GM19372 (cell line): Measurements from ENCODE around the gene ARHGAP31.
"Not testable (repeated sequence)": the region's sequence is repeated elsewhere in the genome, so short reads cannot be mapped to it uniquely, and the experiment has no call there.

ENCODE experiments used
- ATAC-seq: cut with Tn5 transposase; IDR thresholded peaks from one replicate; pipeline ENCODE4 v1.9.1; 2021; ENCODE audit warnings: mild to moderate bottlenecking, low read depth, moderate library complexity; ENCODE audit not compliant: unreplicated experiment

ARHGAP31 gene

DNA sequence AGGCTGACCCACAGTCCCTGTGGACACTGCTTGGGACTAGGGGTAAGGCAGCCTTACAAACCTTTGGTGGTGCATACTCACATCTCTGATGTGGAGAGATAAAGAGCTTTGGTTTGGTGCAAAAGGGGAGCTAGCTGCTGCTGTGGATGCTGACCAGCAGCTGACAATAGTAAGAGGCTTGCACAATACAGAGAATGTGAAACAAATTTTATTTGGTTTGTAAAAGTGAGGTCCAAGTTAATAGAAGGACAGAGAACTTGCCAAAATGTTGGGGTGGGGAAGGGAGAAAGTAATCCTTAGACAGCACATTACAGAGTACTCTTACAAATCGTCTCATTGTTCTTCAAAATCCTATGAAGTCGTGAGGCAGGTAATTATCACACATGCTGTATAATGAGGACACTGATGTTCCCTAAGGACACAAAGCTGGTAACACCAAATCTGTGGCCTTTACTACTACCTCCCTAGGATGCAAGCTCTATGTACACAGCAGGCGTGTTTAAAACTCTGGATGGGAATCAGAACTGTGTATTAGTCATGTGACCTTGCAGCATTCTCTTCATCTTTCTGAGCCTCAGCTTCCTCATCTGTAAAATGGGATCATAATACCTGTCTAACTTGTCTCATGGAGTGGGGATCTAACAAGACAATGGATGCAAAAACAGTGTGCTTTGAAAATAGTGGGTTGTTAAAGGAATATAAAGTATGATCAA is 21.6 kb downstream of the ARHGAP31 start:
- ATAC-seq = no peak

DNA sequence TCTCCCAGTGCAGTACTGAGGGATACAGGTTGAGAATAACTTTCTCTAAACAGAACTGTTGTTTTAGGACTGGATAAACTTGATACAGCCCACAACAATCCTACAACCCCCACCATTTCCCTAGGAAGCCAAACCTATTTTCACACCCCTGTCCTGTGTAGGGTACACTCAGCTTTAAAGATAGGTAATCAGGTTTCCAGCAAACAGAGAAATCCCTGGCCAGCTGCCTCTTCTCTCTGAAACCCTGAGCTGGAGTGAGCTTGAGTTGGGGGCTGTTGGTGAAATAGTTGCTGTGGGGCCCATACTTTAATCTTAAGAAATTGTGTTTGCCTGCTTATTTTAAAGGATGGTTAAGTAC is 22.1 kb downstream of the ARHGAP31 start:
- no peak for ATAC-seq

DNA sequence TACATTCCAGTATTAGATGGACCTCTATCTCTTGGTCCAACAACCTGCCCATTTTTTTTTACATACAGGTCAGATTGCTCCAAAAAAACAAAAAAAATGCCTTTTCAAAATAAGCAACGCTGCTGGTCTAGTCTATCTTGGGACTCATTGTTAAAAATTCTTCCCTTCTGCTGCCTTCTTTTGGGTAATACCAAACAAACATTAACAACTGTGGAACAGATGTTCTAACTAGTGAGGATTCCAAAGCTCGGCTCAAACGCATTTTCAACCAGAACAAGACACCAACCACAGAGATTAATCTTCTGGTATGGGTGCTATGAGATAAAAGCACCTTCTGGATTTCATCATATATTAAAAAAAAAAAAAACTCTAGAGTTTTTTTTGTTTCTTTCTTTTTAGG is 24.7 kb downstream of the ARHGAP31 start:
- no peak for ATAC-seq

DNA sequence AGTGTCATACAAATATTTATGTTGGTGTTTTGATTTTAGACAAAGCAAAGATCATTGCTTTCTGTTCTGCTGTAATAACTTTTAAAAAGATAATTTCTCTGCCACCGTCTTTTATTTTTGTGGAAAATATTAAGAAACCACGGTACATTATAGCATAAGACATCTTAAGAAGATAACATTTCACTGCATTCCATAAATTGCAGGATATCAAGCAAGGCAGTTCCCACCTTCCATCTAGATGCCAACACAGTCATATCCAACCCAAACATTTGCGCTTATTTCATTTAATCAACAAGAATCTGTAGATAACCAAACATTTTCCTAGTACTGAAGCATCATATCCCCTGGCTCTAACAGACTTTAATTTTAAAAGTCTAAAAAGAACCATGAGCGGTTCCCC is 25.1 kb downstream of the ARHGAP31 start:
- no peak for ATAC-seq

DNA sequence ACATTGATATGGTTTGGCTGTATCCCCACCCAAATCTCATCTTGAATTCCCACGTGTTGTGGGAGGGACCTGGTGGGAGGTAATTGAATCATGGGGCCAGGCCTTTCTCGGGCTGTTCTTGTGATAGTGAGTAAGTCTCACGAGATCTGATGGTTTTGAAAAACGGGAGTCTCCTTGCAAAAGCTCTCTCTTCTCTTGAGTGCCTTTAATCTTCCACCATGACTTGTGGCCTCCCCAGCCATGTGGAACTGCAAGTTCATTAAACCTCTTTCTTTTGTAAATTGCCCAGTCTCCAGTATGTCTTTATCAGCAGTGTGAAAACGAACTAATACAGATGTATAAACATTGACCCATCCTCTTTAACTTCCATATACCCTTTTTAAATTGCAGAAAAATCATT is 26.6 kb downstream of the ARHGAP31 start:
- ATAC-seq = not testable (repeated sequence)

DNA sequence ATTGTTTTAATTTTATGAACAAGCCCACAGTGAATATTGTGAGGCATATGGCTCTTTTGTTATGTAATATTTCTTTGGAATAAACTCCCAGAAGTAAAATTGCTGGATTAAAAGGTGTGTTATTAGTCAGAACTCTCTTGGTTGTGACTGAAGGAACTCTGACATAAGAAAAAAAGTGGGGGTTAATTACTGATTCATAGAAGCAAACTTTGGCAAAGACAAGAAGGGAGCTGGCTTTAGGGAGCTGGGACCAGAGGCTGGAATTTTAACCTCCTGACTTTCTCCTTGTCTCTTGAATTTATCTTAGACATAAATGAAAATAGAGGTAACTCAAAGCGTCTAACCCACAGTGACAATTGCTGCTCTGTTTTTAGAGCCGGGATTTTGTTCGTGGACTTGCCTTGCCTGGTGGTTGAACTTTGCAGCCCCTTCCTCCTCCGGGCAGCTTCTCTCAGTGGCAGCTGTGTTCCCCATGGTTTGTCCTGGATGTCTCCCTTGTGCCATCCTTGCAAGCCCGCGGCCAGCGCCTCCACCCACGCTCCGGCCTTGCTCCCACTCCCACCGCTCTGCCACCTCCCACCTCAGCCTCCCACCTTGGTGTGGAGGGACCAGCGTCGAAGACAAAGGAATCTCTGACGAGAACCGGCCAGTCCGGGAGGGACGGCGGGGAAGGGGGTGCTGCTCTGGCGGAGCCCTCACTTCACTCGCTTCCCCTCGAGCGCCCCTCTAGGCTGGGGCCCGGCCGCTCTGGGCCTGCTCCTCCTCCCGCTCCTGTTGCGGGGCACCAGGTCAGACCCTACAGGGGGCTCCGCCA is 28.0 kb downstream of the ARHGAP31 start:
- ATAC-seq = peak; percentile 26

DNA sequence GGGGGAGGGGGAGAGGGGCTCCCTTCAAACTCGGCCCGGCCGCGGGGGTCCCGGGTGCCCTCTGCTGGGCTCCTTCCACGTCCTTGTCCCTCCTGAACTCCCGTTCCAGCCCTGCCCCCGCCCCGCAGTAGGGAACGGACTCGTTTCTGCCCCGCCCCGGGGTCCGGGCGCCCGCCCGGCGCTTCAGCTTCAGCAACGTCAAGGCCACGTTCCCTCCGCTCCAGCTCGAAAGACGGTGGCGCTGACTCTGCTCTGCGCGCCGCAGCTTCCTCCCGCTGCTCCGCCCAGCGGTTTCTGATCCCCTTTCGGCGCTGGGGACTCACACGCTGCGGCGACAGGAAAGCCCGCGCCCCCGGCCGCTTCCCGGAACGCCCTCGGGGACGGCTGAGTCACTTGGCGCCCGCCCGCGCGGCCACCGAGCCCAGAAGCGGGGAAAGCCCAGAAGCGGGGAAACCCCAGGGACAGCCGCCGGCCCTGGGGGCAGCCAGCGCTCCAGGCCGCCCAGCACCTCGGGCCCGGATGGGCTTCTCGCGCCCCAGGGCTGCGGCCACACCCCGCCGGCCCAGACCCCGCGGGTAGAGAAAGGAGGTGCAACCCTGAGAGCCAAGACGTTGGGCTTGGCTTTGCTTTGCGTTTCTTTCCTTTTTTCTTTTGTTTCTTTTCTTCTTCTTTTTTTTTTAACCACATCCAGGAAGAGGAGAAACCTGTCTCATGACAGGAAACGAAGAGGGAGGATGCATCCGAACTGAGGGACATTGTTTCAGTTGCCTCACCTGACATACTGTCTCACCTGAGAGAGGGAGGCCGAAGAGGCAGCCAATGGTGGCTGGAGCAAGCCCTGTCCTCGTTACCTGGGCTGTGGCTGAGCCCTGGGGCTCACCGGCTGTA is 28.9 kb downstream of the ARHGAP31 start:
- ATAC-seq = peak; percentile 85

DNA sequence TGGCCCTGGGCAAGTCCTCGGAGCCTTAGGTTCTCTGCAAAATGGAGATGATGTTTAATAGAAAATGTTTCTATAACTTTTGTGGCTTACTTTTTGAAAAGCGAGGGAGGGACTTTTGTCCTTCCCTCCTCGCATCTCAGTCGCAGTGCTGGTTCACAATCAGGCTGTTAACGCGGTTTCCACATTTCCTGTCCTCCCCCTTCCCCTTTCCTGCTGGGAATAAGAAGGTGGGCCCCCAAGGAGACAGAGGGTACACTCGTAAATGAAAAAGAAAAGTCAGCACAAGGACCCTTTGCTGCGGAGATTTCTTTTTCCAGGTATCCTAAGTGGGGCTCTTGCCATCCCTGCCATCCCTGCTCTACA is 29.5 kb downstream of the ARHGAP31 start:
- ATAC-seq = no peak

DNA sequence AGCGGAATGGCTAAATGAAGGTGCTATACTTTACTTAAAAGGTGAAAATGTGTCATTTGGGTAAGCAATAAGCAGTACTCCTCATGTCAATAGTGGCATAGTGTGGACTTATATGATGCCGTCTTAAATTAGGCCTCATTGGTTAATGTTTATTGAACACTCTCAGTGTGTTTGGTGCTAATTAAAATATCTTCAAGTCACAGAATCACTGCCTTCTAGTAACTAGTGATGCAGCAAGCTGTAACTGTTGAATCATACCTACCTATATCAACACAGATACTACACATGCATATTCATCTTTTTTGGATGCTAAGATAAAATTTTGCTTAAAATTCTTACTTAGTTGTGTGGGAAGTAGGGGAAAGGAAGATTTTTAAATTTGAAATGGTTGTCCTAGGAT is 30.7 kb downstream of the ARHGAP31 start:
- ATAC-seq = no peak

DNA sequence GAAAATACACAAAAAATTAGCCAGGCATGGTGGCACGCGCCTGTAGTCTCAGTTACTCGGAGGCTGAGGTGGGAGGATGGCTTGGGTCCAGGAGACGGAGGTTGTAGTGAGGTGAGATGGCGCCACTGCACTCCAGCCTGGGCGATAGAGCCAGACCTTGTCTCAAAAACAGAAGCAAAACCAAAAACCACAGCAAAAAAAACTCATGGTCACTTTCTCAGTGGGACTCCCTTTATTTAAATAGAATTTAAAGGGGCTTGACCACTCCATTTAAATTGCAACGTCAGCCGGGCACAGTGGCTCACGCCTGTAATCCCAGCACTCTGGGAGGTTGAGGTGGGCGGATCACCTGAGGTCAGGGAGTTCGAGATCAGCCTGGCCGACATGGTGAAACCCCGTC is 32.8 kb downstream of the ARHGAP31 start:
- ATAC-seq = no peak

DNA sequence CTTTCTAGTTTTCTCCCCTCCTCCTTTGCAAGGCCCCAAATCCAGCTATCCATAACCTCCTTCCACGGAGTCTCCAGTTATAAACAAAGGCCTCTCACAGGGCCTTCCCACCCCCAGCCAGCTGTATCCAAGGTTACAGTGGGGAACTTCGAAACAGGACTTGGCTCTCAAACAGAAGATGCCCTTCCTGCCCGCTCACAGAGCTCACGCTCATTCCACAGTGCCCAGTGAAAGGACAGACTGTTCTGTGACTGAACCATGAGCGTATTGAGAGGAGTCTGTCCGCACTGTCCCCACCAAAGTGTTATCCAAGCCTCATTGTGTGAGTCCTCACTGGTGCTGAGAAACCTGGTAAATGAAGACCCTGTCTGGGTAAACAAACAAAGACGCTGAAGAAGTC is 35.4 kb downstream of the ARHGAP31 start:
- no peak for ATAC-seq

DNA sequence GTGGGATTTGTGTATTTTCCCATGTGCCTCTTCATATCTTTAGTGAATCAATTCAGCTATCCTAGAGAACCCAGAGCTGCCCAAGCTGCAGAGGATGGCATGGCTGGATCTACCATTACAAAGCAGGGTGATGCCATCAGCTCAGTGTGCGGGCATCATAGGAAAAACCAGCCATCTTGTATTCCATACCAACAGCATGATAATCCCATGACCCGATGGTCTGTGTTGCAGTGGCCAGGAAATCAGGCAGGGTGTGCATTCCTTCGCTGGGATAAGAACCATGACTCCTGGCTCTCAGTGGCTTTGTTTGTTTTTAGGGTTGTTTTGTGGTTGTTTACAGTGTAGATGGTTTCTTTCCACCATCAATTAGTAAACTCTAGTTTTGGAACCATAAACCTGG is 36.0 kb downstream of the ARHGAP31 start:
- ATAC-seq = no peak

DNA sequence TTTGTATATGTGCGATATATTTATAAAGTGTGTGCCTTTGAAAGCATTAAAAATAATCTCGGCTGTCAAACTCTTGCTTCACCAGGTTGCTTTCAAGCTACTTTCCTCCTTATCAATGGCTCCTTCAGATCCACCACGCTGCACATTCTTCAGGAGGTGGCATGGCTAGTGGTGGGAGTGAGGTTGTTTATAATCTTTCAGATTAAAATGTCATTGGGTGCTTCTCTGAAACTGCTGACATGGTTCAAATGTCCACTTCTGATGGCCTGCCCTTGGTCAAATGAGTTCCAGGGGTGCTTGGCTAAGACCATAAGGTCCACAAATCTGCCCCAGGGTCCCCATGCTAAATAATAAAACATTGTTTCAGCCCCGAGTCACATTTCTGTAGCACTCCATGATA is 36.7 kb downstream of the ARHGAP31 start:
- ATAC-seq = no peak

DNA sequence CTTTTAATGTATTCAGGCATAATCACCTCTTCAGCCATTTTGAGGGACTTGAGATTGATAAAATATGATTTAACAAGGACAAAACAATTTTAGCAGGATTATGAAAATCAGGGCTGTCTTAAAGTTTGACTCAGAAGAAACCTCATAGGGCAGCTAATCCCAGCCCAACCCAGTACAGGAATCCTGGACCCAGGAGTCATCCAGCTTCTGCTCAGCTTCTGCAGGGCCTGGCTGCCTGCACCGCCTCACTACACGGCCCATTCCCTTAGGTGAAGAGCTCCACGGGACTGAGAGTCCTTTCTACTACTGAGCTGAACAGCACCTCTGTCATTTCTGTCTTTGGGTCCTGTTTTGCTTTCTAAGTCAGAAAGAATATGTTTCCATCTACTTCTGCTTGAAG is 37.5 kb downstream of the ARHGAP31 start:
- ATAC-seq = no peak

DNA sequence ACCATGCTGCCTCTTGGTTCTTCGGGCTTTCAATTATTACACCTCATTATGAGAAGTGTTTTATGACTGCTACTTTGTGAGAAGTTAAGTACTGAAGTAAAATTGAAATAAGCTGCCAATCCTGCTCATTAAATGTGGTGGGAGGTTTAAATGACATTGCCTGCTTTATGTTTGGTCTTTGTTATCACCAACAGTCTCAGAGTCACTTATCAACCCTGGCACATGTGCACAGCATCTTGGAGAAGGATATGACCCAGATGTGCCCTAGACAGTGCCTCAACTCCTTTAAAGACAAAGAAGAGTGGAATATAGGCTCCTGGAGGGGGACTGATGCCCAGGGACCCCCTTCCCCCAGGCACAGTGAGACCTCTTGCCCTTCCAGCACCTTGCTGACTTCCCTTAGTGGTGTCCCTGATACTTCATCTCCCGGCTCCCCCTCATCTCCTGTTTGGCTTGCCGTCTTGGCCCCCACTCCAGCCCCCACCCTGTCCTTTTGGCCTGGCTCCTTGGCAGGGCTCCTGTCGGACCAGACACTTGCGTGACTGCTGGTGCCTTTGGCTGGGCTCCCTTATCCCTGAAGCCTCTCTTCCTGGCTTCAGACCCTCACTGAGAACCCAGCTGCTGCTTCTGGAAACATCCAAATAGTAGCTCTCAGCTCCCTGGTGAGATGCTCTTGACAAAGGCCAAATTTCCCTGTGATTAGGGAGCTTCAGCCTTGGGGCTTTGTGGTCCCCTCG is 39.8 kb downstream of the ARHGAP31 start:
- ATAC-seq = no peak

DNA sequence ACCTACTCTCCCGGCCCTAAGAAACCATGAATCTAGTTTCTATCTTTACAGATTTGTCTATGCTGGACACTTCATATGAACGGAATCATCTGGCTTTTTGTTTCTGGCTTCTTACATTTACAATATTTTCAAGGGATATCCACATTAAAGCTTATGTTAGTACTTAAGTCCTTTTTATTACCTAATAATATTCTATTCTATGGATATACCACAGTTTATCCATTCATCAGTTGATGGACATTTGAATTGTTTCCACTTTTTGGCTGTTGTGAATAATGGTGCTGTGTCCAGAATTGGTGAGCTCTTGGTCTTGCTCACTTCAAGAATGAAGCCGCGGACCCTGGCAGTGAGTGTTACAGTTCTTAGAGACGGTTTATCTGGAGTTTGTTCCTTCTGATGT is 42.6 kb downstream of the ARHGAP31 start:
- ATAC-seq = no peak

DNA sequence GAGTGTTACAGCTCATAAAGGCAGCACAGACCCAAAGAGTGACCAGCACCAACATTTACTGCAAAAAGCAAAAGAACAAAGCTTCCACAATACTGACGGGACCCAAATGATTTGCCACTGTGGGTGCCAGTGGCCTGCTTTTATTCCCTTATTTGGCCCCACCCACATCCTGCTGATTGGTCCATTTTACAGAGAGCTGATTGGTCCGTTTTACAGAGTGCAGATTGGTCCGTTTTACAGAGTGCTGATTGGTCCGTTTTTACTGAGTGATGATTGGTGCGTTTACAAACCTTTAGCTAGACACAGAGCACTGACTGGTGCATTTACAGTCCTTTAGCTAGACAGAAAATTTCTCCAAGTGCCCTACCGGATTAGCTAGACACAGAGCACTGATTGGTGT is 43.2 kb downstream of the ARHGAP31 start:
- ATAC-seq = not testable (repeated sequence)

DNA sequence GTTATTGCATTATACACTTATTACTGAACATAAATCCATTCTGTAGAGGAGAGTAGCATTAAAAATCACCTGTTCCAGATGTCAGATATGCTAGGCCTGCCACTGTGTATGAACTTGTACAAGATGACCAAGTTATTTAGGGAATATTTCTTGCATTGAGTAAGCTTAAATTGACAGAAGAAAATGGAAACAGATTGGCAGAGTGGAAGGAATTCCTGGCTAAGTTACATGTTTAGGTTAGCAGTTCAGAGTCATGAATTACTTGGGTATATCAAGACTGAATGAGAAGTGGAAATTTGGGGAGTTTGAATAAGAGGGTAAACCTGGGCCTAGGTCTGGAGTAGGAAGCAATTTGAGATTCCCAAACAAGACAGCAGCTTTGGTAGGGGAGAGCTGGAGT is 44.6 kb downstream of the ARHGAP31 start:
- no peak for ATAC-seq

DNA sequence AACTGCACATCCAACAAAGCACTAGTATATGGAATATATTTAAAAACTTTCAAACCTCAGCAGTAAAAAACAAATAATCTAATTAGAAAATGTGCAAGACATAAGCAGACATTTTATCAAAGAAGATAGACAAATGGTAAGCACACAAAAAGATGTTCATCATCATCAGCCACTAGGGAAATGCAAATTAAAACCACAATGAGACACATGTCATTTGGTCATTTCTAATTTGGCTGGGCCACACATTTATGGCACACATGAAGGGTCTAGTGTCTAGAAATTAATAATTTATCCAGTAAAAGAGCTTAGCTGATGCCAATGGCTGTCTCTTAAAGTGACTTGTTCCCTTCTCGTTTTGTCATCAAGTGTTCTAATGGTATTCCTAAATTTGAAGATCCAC is 45.8 kb downstream of the ARHGAP31 start:
- ATAC-seq = no peak

DNA sequence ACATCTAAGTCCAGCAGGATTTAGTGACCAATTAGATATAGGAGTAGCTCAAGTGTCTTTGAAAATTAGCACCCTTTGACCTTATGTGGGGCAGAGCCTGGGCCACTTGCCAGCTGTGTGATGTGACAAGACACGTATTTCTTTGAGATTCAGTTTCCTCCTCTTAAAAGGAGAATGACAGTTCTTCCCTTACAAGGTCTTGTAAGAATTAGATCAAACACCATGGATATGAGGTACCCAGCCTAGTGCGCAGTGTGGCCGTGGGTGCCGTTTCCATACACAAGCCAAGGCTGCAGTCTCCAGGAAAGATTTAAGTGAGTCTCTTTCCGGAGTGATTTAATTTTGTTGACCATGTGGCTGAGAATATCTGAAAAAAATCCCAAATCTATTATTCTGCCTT is 46.3 kb downstream of the ARHGAP31 start:
- no peak for ATAC-seq

DNA sequence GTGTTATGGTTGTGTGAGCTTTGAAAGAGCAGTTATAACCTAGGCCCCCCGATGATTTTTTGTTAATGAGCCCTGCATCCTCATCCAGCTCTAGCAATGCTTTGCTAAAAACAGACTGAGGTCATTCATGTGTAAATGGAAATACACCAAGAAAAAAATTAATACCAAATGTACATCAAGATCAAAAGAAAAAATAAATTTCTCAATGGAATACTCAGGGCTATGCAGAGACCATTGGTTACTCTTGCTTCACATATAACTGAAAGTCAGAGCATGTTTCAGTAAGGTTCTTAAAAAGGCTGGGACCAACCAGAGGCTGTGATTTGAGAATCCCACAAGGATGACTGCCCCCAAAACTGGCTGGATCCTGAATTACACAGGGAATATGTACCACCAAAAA is 48.0 kb downstream of the ARHGAP31 start:
- ATAC-seq = no peak
